22Rv1 (cell line): Measurements from ENCODE around the gene ARHGAP26.

Source experiments
- ZFX ChIP-seq: fragments of 450-650 bp; IDR thresholded peaks from 2 replicates; pipeline ENCODE4 v1.6.1; 2017; ENCODE audit warnings: antibody characterized with exemption, borderline replicate concordance
- TF ChIP-seq, protein P1 (sequence below): fragments of 450-650 bp; IDR thresholded peaks from 2 replicates; pipeline ENCODE4 v1.5.1; 2017; ENCODE audit warnings: mild to moderate bottlenecking

DNA sequence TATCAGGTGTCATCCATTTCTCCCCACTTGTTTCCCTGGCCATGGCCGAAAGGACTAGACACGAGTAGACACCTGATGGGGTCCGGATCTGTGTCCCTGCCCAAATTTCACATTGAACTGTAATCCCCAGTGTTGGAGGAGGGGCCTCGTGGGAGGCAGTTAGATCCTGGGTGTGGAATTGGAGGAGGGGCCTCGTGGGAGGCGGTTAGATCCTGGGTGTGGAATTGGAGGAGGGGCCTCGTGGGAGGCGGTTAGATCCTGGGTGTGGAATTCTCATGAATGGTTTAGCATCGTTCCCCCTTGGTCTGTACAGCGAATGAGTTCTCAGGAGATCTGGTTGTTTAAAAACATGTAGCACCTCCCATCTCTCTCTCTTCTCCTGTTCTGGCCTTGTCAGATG, 467.5 kb downstream of the ARHGAP26 start:
- TF ChIP-seq, protein P1, sequence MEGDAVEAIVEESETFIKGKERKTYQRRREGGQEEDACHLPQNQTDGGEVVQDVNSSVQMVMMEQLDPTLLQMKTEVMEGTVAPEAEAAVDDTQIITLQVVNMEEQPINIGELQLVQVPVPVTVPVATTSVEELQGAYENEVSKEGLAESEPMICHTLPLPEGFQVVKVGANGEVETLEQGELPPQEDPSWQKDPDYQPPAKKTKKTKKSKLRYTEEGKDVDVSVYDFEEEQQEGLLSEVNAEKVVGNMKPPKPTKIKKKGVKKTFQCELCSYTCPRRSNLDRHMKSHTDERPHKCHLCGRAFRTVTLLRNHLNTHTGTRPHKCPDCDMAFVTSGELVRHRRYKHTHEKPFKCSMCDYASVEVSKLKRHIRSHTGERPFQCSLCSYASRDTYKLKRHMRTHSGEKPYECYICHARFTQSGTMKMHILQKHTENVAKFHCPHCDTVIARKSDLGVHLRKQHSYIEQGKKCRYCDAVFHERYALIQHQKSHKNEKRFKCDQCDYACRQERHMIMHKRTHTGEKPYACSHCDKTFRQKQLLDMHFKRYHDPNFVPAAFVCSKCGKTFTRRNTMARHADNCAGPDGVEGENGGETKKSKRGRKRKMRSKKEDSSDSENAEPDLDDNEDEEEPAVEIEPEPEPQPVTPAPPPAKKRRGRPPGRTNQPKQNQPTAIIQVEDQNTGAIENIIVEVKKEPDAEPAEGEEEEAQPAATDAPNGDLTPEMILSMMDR: no peak
- TF ChIP-seq ZFX: no peak
